GM19438 (cell line): ENCODE data around the gene ZBTB21.
"Not testable (repeated sequence)": the region's sequence is repeated elsewhere in the genome, so short reads cannot be mapped to it uniquely, and the experiment has no call there.

ENCODE experiments used
- ATAC-seq: cut with Tn5 transposase; IDR thresholded peaks from one replicate; pipeline ENCODE4 v1.9.1; 2021; ENCODE audit warnings: low read depth; ENCODE audit not compliant: unreplicated experiment

The ZBTB21 gene

DNA sequence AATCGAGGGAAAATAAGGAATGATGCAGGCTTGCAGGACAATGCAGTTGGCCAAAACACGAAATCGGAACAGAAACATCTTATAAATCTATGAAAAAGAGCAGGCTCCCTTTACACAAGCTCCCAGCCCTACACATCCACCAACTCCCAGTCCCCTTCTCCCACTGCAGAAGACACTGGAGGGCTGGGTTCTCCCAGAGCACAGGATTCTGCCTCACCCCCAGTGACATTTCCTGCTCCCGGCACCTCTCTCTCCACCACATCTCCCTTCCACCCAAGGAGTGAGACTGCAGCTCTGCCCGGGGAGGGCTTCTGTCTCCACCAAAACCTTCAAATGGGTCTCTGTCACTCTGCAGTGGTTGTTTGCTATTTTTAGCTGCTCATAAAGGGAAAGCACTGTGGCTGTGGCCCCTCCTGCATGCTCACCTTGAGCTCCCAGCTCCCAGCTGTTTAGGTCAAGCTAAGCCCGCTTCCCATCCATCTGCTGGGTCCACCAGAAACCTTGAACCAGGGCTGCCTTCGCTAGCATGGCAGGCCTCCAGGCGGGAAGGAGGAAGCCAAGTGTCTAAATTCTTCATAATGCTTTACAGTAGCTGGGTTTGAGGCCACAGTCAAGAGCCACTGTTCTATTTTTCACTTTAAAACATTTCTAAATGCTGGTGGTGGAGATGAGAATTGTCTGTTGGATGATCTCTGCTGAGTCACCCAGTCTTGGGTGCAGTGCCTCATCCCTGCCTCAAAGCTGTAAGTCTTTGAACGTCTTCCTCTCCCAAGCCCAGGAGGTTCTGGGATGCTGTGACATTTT is 53.0 kb downstream of the ZBTB21 start:
- no peak for ATAC-seq

DNA sequence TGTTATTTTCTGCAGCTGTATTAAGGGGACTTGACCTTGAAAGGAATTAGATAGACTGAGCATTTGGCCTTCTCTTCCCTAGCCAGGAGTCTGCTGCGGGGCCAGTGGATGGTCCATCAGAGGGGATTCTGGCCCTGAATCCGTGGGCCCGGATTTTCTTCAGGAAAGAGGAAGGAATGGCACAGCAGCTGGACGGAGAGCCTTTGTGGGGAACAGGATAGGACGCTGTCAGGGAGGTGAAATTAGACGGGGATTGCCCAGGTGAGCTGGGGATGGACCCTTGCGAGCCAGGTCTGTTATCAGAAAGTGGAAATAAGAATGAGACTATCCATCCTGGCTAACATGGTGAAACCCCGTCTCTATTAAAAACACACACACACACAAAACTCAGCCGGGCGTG is 54.6 kb downstream of the ZBTB21 start:
- ATAC-seq = no peak

DNA sequence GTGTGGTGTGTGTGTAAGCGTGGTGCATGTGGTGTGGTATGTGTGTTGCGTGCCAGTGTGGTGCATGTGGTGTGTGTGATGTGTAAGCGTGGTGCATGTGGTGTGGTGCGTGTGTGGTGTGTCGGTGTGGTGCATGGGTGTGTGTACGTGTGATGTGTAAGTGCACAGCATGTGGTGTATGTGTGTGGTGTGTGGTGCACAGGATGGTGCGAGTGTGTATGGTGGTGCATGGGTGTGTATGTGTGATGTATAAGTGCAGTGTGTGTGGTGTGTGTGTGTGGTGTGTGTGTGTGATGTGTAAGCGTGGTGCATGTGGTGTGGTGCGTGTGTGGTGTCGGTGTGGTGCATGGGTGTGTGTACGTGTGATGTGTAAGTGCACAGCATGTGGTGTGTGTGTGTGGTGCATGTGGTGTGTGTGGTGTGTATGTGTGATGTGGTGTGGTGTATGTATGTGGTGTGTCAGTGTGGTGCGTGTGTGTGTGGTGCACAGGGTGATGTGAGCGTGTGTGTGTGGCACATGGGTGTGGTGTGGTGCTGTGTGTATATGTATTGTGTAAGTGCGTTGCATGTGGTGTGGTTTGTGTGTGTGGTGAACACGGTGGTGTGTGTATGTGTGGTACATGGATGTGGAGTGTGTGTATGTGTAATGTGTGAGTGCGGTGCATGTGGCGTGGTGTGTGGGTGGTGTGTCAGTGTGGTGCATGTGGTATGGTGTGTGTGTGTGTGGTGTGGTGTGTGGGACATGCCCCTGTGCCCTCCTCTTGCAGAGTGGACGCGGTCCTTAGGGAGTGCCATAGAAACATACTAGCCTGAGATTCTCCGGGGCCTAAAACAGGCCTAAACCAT is 55.3 kb downstream of the ZBTB21 start:
- no peak for ATAC-seq

DNA sequence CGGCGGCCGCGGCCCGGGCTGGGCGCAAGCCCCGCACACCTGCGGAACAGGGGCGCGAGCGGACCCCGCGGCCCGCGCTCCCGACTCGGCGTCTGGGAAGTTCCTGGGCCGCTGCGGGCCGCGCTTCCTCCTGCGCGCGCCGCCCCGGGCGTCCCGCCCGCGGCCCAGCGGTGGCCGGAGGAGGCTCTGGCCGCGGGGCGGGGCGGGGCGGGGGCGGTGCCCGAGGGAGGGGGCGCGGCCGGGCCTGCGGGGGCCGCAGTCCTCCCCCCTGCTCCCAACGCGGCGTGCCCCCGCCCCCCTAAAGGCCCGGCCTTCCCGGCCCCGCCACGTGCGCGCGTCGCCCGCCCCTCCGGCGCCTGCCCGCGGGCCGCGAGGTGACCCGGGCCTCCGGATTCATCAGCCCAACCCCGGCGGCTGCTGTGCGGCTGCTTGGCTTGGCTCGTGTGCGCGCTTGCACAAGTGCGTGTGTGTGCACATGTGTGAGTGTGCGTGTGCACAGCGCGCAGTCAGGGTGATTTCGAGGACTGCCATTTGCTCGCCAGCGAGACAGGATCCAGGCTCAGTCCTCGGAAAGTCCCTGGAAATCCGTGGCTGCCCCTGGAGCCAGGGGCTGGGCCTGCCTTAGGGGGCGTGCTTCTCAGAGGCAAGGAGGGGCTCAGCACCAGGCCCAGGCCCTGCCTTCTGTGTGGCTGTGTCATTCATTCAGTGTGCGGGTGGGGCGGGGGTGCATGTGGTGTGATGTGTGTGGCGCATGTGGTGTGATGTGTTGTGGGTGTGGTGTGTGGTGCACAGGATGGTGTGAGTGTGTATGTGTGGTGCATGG is 56.1 kb downstream of the ZBTB21 start, which contains the start of gene C2CD2:
TSS of gene C2CD2 (minus strand) at position 188 of the 823 bp plus-strand sequence. CDS start 370 bp downstream, outside the sequence.
- ATAC-seq = peak; percentile 59

DNA sequence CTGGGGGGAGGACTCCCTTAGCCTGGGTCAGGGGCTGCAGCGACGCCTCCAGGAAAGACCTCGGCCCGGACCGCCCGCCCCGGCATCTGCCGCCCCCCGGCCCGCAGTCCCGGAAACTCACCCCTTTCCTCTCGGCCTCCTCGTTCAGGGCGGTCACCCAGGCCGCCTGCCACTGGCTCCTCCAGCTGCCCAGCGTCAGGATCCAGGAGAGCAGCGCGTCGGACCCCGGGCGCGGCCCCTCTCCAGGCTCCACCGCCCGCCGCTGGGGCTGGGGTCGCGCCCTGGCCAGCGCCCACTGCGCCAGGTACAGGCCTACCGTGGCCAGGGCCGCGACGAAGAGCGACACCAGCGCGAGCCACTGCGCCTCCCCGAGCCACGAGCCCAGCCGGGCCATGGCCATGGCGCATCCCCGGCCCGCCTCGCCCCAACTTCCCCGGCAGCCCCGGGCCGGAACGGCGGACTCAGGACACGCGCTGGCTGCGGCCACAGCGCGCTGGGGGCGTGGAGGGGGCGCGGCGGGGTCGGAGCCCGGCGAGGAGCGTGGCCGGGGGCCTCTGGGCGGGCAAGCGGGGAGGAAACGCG is 56.8 kb downstream of the ZBTB21 start:
- peak; percentile 19 for ATAC-seq

DNA sequence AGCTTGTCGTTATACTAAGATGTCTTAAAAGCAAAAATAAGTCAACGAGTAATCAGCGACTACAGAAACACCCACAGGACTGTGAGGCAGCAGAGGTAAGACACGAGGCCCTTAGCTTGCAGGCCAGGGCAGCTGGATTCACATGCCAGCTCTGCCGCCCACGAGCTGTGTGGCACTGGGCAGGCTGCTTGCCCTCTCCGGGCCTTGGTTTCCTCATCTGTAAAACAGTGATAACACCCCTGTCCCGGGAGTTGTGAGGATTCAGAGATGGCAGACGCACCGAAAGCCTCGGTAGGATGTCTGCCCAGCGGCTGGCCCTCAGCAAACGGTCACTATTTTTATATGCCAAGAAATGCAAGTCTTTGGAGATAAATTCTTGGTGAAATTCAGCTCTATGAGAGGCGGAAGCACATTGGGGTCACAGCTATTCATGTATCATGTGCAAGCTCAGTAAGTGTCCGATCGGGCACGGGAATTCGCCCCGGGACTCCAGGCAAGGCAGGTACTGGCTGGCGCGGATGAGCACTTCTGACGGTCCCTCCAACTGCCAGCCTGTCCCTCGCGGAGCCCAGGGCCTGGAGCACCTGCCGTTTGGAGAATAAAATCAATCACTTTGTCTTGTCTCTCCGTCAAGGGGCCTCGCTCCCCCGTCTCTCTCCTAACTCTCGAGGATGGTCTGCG is 57.5 kb downstream of the ZBTB21 start:
- no peak for ATAC-seq

DNA sequence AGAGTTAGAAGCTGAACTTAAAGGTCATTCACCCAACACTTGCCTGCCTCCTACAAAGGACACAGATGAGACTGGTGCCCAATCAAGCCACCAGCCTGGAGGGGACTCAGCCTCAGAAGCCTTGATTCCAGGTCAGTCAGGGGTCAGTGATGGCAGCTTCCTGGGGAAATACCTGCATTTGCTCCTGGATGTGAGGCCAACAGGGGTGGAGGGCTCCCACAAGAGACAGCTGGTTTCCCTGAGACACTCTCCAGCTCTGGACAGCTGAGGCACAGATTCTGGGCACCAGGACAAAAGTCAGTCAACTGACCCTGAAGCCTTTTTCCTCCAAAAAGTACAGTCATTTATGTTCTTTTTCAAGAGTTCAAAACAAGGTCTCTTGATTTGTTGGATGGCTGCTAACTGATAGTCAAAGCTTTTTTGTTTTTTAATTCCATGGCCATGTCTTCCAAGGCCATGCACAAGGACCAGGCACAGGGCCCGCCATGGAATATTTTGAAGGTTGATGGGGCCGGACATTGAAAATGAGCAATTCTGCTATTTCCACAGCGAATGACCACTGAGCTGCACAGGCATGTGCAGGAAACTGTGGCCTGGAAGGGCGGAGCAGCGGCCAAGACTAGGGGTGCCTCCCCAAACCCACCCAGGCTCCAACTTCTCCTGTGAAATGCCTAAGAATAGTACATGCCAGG is 58.1 kb downstream of the ZBTB21 start:
- ATAC-seq = no peak

DNA sequence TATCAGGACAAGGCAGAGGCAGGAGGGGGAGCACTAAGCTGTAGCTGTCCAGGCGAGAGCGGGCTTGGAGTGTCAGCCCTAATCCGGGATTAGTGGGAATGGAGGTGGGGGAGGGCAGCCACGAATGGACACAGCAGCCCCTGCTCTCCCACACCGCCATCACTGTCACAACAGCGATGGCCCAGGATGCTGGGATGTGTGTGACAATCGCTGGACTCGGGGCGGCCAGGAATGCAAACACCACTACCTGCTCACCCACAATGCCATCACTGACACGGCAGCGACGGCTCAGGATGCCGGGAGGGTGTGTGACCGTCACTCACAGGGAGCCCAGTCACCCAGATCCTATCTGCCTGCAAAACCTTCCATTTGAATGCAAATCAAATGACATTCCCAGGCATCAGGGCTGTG is 59.2 kb downstream of the ZBTB21 start:
- no peak for ATAC-seq

DNA sequence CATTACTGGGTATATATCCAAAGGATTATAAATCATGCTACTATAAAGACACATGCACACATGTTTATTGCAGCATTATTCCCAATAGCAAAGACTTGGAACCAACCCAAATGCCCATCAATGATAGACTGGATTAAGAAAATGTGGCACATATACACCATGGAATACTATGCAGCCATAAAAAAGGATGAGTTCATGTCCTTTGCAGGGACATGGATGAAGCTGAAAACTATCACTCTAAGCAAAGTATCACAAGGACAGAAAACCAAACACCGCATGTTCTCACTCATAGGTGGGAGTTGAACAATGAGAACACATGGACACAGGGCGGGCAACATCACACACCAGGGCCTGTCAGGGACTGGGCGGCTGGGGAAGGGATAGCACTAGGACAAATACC is 60.5 kb downstream of the ZBTB21 start:
- ATAC-seq = not testable (repeated sequence)

DNA sequence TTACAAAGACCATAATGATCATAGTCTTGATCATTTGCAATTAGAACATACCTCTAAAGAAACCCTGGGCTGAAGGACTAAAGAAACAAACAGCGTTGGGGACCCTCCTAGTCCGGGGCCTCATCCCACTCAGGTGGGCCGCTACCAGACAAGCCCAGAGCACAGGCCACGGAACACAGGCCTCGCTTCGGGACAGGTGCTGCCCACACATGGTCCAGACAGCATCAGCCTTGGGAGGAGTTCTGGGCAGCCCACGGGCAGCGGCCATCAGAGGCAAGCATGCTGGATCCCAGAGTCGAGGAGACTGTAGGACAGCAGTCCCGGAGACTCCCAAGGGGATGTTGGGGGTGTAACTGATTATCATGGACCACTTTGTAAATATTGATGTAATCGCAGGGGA is 61.3 kb downstream of the ZBTB21 start:
- ATAC-seq = no peak

DNA sequence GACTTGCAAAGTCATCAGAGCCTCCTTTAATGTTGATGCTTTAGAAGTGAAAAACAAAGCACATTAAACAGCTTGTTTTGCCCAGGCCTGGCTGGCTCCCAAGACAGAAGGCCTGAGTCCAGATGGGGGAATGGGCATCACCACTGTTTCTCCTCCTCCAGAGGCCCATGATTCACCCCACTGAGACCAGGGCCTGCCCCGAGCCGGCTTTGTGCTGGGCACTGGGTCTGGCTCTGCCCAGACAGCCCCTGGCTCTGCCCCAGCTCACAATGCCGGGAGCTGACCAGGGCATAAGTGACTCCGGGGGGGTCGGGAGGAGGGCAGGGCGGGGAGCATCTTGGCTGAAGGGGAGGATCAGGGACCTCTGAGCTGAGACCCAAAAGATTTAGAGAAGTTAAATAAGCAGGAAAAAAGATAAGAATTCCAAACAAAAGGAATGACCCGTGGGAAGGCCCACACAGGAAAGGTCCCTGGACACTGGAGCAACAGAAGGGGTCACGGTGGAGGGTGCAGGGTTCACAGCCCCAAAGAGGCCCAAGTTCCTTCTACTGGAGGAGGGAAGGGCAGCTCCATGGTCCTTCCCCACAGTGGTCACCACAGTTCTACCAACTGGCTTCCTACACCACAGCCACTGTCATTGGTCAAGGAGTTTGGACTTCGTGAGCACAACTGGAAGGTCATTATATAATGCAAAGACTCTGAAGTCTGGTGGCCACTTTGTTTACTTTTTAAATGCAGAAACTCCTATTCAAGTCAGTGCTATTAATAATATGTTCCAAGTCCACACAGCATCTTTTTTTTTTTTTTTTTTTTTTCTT is 61.9 kb downstream of the ZBTB21 start:
- no peak for ATAC-seq

DNA sequence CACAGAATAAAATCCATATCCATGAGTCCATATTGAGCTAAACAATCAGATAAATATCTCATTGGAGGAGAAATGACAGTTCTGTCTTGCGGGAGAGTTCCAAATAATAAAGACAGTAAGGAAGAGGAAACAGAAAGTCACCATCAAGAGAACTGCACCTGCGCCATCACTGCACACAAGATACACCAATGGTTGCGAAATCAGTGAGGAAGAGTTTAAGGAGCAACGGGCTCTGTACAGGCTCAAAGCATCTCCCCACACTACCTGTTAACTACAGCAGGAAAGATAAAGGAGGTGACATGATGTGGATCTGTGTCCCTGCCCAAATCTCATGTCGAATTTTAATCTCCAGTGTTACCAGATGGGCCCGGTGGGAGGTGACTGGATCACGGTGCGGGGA is 64.2 kb downstream of the ZBTB21 start:
- no peak for ATAC-seq

DNA sequence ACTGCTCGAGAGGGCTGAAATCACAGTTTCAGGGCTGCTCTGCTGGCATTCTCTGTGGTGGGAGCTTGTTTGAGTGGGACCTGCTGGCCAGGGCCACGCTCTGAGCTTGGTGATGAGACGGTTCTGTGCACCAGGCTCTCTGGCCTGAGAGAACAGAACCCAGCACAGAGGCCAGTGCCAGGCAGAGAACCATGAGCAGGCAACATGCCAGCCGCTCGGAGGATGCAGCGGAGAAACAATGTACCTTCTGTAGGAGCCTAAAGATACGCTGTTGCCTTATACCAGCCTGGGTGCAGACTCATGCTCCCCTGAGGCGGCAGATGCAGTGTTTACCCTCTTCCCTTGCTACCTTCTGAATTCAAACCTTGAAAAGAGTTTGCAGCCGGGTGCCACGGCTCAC is 66.3 kb downstream of the ZBTB21 start:
- no peak for ATAC-seq

DNA sequence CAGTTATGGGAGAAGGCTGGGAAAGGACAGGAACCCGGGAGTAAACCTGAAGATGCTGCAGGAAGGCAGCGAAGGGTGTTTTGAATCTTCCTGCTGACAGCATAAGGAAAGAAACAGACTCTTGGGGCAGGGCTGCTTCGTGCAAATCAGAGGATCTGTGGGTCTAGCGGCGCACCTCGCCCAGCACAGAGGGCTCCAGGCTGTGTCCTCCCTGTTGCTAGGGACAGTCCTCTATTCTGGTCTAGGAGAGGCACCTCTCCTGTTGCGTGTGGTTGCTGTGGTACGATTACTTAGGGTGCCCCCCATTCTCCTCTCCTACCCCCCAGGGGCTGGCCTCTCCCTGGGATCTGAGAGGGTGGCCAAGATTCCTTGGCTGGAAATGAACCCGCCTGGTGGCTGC is 67.7 kb downstream of the ZBTB21 start:
- no peak for ATAC-seq

DNA sequence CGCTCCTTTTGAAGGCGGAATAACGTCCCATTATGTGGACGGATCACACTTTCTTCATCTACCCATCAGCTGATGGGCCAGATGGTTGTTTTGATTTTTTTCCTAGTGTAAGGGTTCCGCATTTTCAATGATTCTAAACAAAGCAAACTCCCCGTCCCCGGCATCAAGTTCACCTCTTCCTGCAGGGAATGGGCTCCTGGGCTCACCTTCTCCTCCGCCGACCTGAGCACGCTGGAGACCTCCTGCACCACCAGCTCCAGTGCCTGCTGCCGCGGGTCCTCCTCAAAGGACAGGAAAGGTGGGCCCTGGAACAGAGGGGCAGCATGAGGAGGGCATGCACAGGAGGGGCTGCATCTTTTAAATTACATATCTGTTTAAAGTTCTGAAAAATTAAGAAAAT is 68.2 kb downstream of the ZBTB21 start:
- no peak for ATAC-seq

DNA sequence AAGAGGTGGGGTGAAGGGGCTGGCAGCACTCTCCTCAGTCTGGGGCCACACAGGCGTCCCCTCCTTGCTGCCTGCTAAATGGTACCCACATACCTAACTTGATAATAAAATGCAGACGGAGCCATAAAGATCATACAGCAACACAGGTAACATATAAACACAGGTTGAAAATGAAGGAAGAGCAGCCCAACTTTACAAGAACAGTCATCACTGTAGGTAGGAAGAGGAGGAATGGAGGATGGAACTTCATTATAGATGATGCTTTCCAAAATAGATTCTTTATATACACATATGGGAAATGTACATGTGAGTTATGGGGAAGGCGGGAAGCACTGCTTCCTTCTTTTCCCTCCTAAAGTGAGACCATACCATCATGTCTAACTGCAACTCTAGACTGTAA is 69.7 kb downstream of the ZBTB21 start:
- no peak for ATAC-seq

DNA sequence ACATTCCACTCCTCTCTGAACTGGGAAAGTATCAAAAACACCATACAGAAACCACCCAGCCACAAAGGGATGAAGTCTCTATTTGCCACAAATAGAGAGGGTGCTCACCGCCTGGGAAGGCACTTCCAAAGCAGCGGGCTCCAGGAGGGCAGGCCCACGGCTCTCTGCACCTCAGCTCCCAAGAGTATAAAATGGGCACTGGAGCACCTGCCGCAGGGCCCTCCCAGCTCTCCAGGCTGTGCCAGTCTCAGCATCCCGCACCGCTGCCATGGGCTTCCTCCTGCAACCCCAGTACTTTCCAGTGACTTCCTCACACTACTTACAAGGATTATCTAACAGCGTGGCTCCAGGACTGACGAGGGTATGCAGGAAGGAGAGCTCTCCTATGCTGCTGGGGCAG is 70.8 kb downstream of the ZBTB21 start:
- ATAC-seq = no peak
